K562 (cell line): ENCODE data around the gene EXOC4. TPM values are rescaled to one million over a fixed set of nuclear protein-coding genes. Genes with fewer than 3 reads are reported as not detected.

Source experiments
- BCOR ChIP-seq: fragments of 450-650 bp; IDR thresholded peaks from 2 replicates; pipeline ENCODE4 v1.6.1; 2016
- CCAR2 ChIP-seq: fragments of 200-400 bp; formaldehyde crosslinking; IDR thresholded peaks from 2 replicates; pipeline ENCODE4 v1.6.1; 2017; ENCODE audit warnings: mild to moderate bottlenecking, low read depth, low read length
- CTBP1 ChIP-seq: fragments of 450-650 bp; IDR thresholded peaks from 2 replicates; pipeline ENCODE4 v1.6.1; 2016; ENCODE audit warnings: borderline replicate concordance
- ERF ChIP-seq: fragments of 450-650 bp; formaldehyde crosslinking; IDR thresholded peaks from 2 replicates; pipeline ENCODE4 v1.4.0; 2020; ENCODE audit warnings: mild to moderate bottlenecking, mixed read lengths
- FOXJ3 ChIP-seq: sonication (generic); formaldehyde crosslinking; IDR thresholded peaks from 2 replicates; pipeline ENCODE4 v1.4.0; 2020; ENCODE audit warnings: mild to moderate bottlenecking, missing genetic modification reagents
- GABPA ChIP-seq: fragments of 200-800 bp; sonication (Bioruptor generic); conservative IDR thresholded peaks from 2 replicates; pipeline ENCODE4 v1.6.1; 2016; ENCODE audit warnings: low read depth, missing genetic modification characterization, missing compliant biosample characterization
- HIVEP1 ChIP-seq: fragments of 250-450 bp; sonication (Bioruptor Pico); IDR thresholded peaks from 2 replicates; pipeline ENCODE4 v1.4.0; 2020; ENCODE audit warnings: mild to moderate bottlenecking
- HLTF ChIP-seq: fragments of 450-650 bp; IDR thresholded peaks from 2 replicates; pipeline ENCODE4 v1.6.1; 2016
- HNRNPL ChIP-seq: fragments of 200-400 bp; formaldehyde crosslinking; IDR thresholded peaks from 2 replicates; pipeline ENCODE4 v1.6.1; 2017; ENCODE audit warnings: low read depth, mild to moderate bottlenecking, low read length
- L3MBTL2 ChIP-seq: fragments of 450-650 bp; IDR thresholded peaks from 2 replicates; pipeline ENCODE4 v1.6.1; 2016; ENCODE audit warnings: mild to moderate bottlenecking, moderate library complexity
- RAD51 ChIP-seq: fragments of 450-650 bp; IDR thresholded peaks from 2 replicates; pipeline ENCODE4 v1.7.1; 2016; ENCODE audit warnings: low read depth, mild to moderate bottlenecking, borderline replicate concordance
- RBM22 ChIP-seq: fragments of 200-400 bp; formaldehyde crosslinking; IDR thresholded peaks from 2 replicates; pipeline ENCODE4 v1.6.1; 2018; ENCODE audit warnings: low read length, low read depth; ENCODE audit not compliant: poor library complexity, severe bottlenecking
- TCF3 ChIP-seq: sonication (generic); formaldehyde crosslinking; IDR thresholded peaks from 2 replicates; pipeline ENCODE4 v1.4.0; 2020; ENCODE audit warnings: mild to moderate bottlenecking, missing genetic modification reagents
- ZBTB8A ChIP-seq: fragments of 450-650 bp; IDR thresholded peaks from 2 replicates; pipeline ENCODE4 v1.6.1; 2018; ENCODE audit warnings: mild to moderate bottlenecking, moderate library complexity; ENCODE audit not compliant: partially characterized antibody
- ZFX ChIP-seq: sonication (generic); formaldehyde crosslinking; IDR thresholded peaks from 2 replicates; pipeline ENCODE4 v1.8.0; 2022; ENCODE audit warnings: mild to moderate bottlenecking, missing genetic modification reagents, moderate library complexity
- ZNF197 ChIP-seq: fragments of 200-800 bp; sonication (Bioruptor generic); IDR thresholded peaks from 2 replicates; pipeline ENCODE4 v1.6.1; 2016; ENCODE audit warnings: low read depth, missing genetic modification characterization, missing compliant biosample characterization
- ZNF766 ChIP-seq: fragments of 200-800 bp; sonication (Bioruptor generic); conservative IDR thresholded peaks from 2 replicates; pipeline ENCODE4 v1.6.1; 2016; ENCODE audit warnings: missing genetic modification characterization, missing compliant biosample characterization
- ZNF77 ChIP-seq: fragments of 250-450 bp; sonication (Bioruptor Pico); IDR thresholded peaks from 2 replicates; pipeline ENCODE4 v1.5.0; 2020
- polyA plus RNA-seq, 8 experiments: library from polyadenylated mRNA; depleted of rRNA in 4 of 8; stranded (reverse) in 5 of 8; unstranded in 3 of 8; fragments of >200 nt; fragmentation: Nextera tagmentation in 2 of 8; fragmentation: Illumina TruSeq in 1 of 8; extraction: Ambion mirVana in 2 of 8; extraction: Trizol in 1 of 8; gene quantifications; 2 replicates each; pipeline versions ENCODE4 v1.2.1 to v1.2.3, GENCODE V29; 2011 to 2014; ENCODE audit warnings: inconsistent platforms in 1 of 8, missing spikeins in 1 of 8
- total RNA-seq, 7 experiments: library from RNA; depleted of rRNA in 6 of 7; stranded (reverse); fragments of >200 nt in 6 of 7; fragmentation: Illumina TruSeq in 2 of 7; extraction: Trizol in 2 of 7; gene quantifications; 2 replicates each; pipeline versions ENCODE4 v1.2.1 to v1.2.3, GENCODE V29; 2011 to 2021; ENCODE audit warnings: low replicate concordance in 1 of 7
- TF ChIP-seq, protein P1 (sequence below): IDR thresholded peaks from 2 replicates; pipeline ENCODE4 v1.6.1; 2012; ENCODE audit warnings: low read depth, low read length, improper control_type of control experiment, borderline replicate concordance
- TF ChIP-seq, protein P2 (sequence below): fragments of 450-650 bp; IDR thresholded peaks from 2 replicates; pipeline ENCODE4 v1.6.1; 2016; ENCODE audit warnings: low read depth, mild to moderate bottlenecking, moderate library complexity
- TF ChIP-seq, protein P3 (sequence below): fragments of 250-450 bp; sonication (Bioruptor Pico); IDR thresholded peaks from 2 replicates; pipeline ENCODE4 v1.5.0; 2021
- TF ChIP-seq, protein P4 (sequence below): fragments of 250-450 bp; sonication (Bioruptor Pico); IDR thresholded peaks from 2 replicates; pipeline ENCODE4 v1.8.0; 2022; ENCODE audit warnings: moderate library complexity, mild to moderate bottlenecking, inconsistent platforms
- TF ChIP-seq, protein P5 (sequence below): sonication (generic); formaldehyde crosslinking; IDR thresholded peaks from 2 replicates; pipeline ENCODE4 v1.8.1; 2022; ENCODE audit warnings: missing genetic modification reagents

Gene EXOC4
- total and polyA plus RNA-seq, 9 of the 15 experiments (the other 6 are each of a cell fraction or from before 2014, with no cell fraction given), result 18.5 to 73.1 (median 46.6) TPM

- TF ChIP-seq, protein P1, sequence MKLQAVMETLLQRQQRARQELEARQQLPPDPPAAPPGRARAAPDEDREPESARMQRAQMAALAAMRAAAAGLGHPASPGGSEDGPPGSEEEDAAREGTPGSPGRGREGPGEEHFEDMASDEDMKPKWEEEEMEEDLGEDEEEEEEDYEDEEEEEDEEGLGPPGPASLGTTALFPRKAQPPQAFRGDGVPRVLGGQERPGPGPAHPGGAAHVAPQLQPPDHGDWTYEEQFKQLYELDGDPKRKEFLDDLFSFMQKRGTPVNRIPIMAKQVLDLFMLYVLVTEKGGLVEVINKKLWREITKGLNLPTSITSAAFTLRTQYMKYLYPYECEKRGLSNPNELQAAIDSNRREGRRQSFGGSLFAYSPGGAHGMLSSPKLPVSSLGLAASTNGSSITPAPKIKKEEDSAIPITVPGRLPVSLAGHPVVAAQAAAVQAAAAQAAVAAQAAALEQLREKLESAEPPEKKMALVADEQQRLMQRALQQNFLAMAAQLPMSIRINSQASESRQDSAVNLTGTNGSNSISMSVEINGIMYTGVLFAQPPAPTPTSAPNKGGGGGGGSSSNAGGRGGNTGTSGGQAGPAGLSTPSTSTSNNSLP, result peak; percentile 53; the same call in 1 of the 2 replicates
- no peak for TF ChIP-seq HLTF
- TF ChIP-seq, protein P2, sequence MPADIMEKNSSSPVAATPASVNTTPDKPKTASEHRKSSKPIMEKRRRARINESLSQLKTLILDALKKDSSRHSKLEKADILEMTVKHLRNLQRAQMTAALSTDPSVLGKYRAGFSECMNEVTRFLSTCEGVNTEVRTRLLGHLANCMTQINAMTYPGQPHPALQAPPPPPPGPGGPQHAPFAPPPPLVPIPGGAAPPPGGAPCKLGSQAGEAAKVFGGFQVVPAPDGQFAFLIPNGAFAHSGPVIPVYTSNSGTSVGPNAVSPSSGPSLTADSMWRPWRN, result no peak
- no peak for TF ChIP-seq ZNF766 (CRISPR knock-in tag)
- TF ChIP-seq L3MBTL2, result no peak
- no peak for TF ChIP-seq GABPA (tag)
- TF ChIP-seq BCOR, result no peak
- TF ChIP-seq ZNF197 (CRISPR knock-in tag), result no peak
- TF ChIP-seq, protein P3, sequence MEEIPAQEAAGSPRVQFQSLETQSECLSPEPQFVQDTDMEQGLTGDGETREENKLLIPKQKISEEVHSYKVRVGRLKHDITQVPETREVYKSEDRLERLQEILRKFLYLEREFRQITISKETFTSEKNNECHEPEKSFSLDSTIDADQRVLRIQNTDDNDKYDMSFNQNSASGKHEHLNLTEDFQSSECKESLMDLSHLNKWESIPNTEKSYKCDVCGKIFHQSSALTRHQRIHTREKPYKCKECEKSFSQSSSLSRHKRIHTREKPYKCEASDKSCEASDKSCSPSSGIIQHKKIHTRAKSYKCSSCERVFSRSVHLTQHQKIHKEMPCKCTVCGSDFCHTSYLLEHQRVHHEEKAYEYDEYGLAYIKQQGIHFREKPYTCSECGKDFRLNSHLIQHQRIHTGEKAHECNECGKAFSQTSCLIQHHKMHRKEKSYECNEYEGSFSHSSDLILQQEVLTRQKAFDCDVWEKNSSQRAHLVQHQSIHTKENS (CRISPR knock-in tag), result no peak
- no peak for TF ChIP-seq CCAR2
- TF ChIP-seq ZBTB8A, result no peak
- no peak for TF ChIP-seq RAD51
- TF ChIP-seq, protein P4, sequence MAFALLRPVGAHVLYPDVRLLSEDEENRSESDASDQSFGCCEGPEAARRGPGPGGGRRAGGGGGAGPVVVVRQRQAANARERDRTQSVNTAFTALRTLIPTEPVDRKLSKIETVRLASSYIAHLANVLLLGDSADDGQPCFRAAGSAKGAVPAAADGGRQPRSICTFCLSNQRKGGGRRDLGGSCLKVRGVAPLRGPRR (CRISPR knock-in tag), result no peak
- TF ChIP-seq, protein P5, sequence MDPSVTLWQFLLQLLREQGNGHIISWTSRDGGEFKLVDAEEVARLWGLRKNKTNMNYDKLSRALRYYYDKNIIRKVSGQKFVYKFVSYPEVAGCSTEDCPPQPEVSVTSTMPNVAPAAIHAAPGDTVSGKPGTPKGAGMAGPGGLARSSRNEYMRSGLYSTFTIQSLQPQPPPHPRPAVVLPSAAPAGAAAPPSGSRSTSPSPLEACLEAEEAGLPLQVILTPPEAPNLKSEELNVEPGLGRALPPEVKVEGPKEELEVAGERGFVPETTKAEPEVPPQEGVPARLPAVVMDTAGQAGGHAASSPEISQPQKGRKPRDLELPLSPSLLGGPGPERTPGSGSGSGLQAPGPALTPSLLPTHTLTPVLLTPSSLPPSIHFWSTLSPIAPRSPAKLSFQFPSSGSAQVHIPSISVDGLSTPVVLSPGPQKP, result no peak
- no peak for TF ChIP-seq ERF (CRISPR knock-in tag)
- no peak for TF ChIP-seq ZFX (CRISPR knock-in tag)
- TF ChIP-seq HNRNPL, result no peak
- TF ChIP-seq TCF3 (CRISPR knock-in tag), result no peak
- no peak for TF ChIP-seq ZNF77
- no peak for TF ChIP-seq CTBP1
- no peak for TF ChIP-seq HIVEP1 (CRISPR knock-in tag)
- TF ChIP-seq FOXJ3 (CRISPR knock-in tag), result no peak
- no peak for TF ChIP-seq RBM22
These were observed 22.2 kb upstream of the EXOC4 start (continued) for GRCh38 chr7:133230591-133231194.
